CD14-positive monocyte (primary cell): ENCODE results near the gene CACNB1. TPM values are rescaled to one million over a fixed set of nuclear protein-coding genes. Genes with fewer than 3 reads are reported as not detected.

Experiments used
- DNase-seq, 3 donors: peaks; one replicate each; pipeline ENCODE4 v3.0.0-alpha.2; 2011 to 2022
- H2AFZ ChIP-seq: 2 replicates; pipeline ENCODE4 v1.6.0; 2012; ENCODE audit warnings: mild to moderate bottlenecking, low read depth, low read length, inconsistent platforms; ENCODE audit not compliant: insufficient read depth, poor library complexity, severe bottlenecking
- H3K27ac ChIP-seq, 2 donors: 1 replicate in 1 of 2; 2 replicates in 1 of 2; pipeline ENCODE4 v1.5.1; 2012 to 2013; ENCODE audit warnings: low read length in 2 of 2, control low read depth in 1 of 2, inconsistent platforms in 1 of 2, low read depth in 1 of 2, mild to moderate bottlenecking in 1 of 2
- H3K27me3 ChIP-seq, 2 donors: one replicate each; pipeline versions ENCODE4 v1.6.0 to v1.6.1; 2011 to 2013; ENCODE audit warnings: low read length in 2 of 2; ENCODE audit not compliant: control insufficient read depth in 2 of 2, insufficient read depth in 2 of 2
- H3K36me3 ChIP-seq, 2 donors: replicated peaks in 1 of 2; 1 replicate in 1 of 2; 2 replicates in 1 of 2; pipeline versions ENCODE4 v1.5.1 to v1.6.1; 2012 to 2013; ENCODE audit warnings: low read length in 2 of 2, control low read depth in 1 of 2, inconsistent platforms in 1 of 2, mild to moderate bottlenecking in 1 of 2; ENCODE audit not compliant: insufficient read depth in 2 of 2, control insufficient read depth in 1 of 2
- H3K4me1 ChIP-seq, 2 donors: 1 replicate in 1 of 2; 2 replicates in 1 of 2; pipeline versions ENCODE4 v1.5.1 to v1.6.1; 2012 to 2013; ENCODE audit warnings: low read length in 2 of 2, control low read depth in 1 of 2, inconsistent platforms in 1 of 2, mild to moderate bottlenecking in 1 of 2, moderate library complexity in 1 of 2; ENCODE audit not compliant: insufficient read depth in 2 of 2, control insufficient read depth in 1 of 2
- H3K4me2 ChIP-seq: replicated peaks from 2 replicates; pipeline ENCODE3; 2012; ENCODE audit warnings: low read length, moderate library complexity, mild to moderate bottlenecking; ENCODE audit not compliant: poor library complexity, severe bottlenecking; ENCODE audit errors: extremely low read depth
- H3K4me3 ChIP-seq, 3 experiments: fragments of 200-600 bp in 1 of 3; sonication (generic) in 1 of 3; replicated peaks in 1 of 3; 1 replicate in 2 of 3; 2 replicates in 1 of 3; pipeline ENCODE4 v1.5.1; 2011 to 2013; ENCODE audit warnings: low read length in 3 of 3, mild to moderate bottlenecking in 3 of 3, control low read depth in 2 of 3, low read depth in 2 of 3, inconsistent platforms in 1 of 3, moderate library complexity in 1 of 3
- H3K79me2 ChIP-seq: 2 replicates; pipeline ENCODE4 v1.6.0; 2012; ENCODE audit warnings: mild to moderate bottlenecking, control low read depth, inconsistent platforms, low read length, moderate library complexity; ENCODE audit not compliant: insufficient read depth
- H3K9ac ChIP-seq: 2 replicates; pipeline ENCODE4 v1.6.0; 2017; ENCODE audit warnings: low read length, mild to moderate bottlenecking; ENCODE audit not compliant: insufficient read depth, poor library complexity, severe bottlenecking
- H3K9me3 ChIP-seq, 2 donors: replicated peaks in 1 of 2; 1 replicate in 1 of 2; 2 replicates in 1 of 2; pipeline versions ENCODE4 v1.5.1 to v1.6.1; 2012 to 2013; ENCODE audit warnings: low read length in 2 of 2, control low read depth in 1 of 2; ENCODE audit not compliant: control insufficient read depth in 1 of 2, insufficient read depth in 1 of 2
- H4K20me1 ChIP-seq: 2 replicates; pipeline ENCODE4 v1.6.0; 2012; ENCODE audit warnings: mild to moderate bottlenecking, low read length, control low read depth, moderate library complexity; ENCODE audit not compliant: insufficient read depth
- H3K27ac Mint-ChIP-seq, 7 donors: one replicate each; pipeline ENCODE4 v1.8.0; 2020; ENCODE audit warnings: mild to moderate bottlenecking in 7 of 7, mixed read lengths in 7 of 7, moderate library complexity in 6 of 7, inconsistent platforms in 2 of 7
- H3K27me3 Mint-ChIP-seq, 3 donors: one replicate each; pipeline ENCODE4 v1.8.0; 2021 to 2022; ENCODE audit warnings: low read depth in 3 of 3, mild to moderate bottlenecking in 3 of 3, mixed read lengths in 3 of 3, moderate library complexity in 3 of 3, inconsistent platforms in 1 of 3
- H3K36me3 Mint-ChIP-seq, 2 donors: one replicate each; pipeline ENCODE4 v1.8.0; 2020; ENCODE audit warnings: mixed read lengths in 2 of 2, inconsistent platforms in 1 of 2, mild to moderate bottlenecking in 1 of 2
- H3K4me1 Mint-ChIP-seq: one replicate; pipeline ENCODE4 v1.8.0; 2020; ENCODE audit warnings: mild to moderate bottlenecking, mixed read lengths
- H3K4me3 Mint-ChIP-seq, 2 donors: one replicate each; pipeline ENCODE4 v1.8.0; 2020; ENCODE audit warnings: mild to moderate bottlenecking in 2 of 2, mixed read lengths in 2 of 2, moderate library complexity in 1 of 2
- H3K9me3 Mint-ChIP-seq, 7 donors: one replicate each; pipeline ENCODE4 v1.8.0; 2020 to 2022; ENCODE audit warnings: mixed read lengths in 7 of 7, mild to moderate bottlenecking in 6 of 7, moderate library complexity in 6 of 7, inconsistent platforms in 2 of 7
- CTCF ChIP-seq: fragments of 200-600 bp; IDR thresholded peaks from one replicate; pipeline ENCODE4 v1.8.0; 2022; ENCODE audit warnings: antibody characterized with exemption, mild to moderate bottlenecking
- WGBS: methylation state at CpG from one replicate; pipeline ENCODE4 v1.1.5; 2013; ENCODE audit warnings: missing lambda C conversion rate; ENCODE audit not compliant: insufficient coverage; 5-methylcytosine and 5-hydroxymethylcytosine counted together
- intact Hi-C, 2 donors: fragments of 100-400 bp; cut with micrococcal nuclease; formaldehyde crosslinking; loops; one replicate each; pipeline versions ENCODE4 v1.15.0 to v1.15.1; 2023
- polyA plus RNA-seq, 3 donors: library from polyadenylated mRNA; depleted of rRNA in 1 of 3; unstranded in 2 of 3; stranded (reverse) in 1 of 3; fragments of 300-500 nt in 2 of 3; fragments of >200 nt in 1 of 3; fragmentation: Illumina TruSeq in 2 of 3; gene quantifications; 1 replicate in 2 of 3; 2 replicates in 1 of 3; pipeline ENCODE4 v1.2.3, GENCODE V29; 2012 to 2021

The CACNB1 gene
- polyA plus RNA-seq, 3 donors = 0.13 to 22.1 (median 0.31) TPM

GRCh38 chr17:39213852-39214251 lies 16.4 kb upstream of the CACNB1 start:
- 87% methylated on average over 9 of the region's 9 CpGs for WGBS
- no peak overlapping the region for H3K27ac Mint-ChIP-seq
- peaks cover 0 to 30% of the 10 kb centered on the region in 2 donors for H3K27me3 ChIP-seq

GRCh38 chr17:39212841-39213480 lies 15.5 kb upstream of the CACNB1 start:
- WGBS = 86% methylated on average over 12 of the region's 16 CpGs
- H3K4me3 Mint-ChIP-seq = no peak overlapping the region
- H3K9me3 Mint-ChIP-seq = peaks cover 0 to 10% (median 0%) of the 10 kb centered on the region in 7 donors
- H3K27me3 Mint-ChIP-seq = peaks cover 24 to 55% (median 30%) of the 10 kb centered on the region in 3 donors
- Histone ChIP-seq H4K20me1 (no peaks in the 10 kb centered on the region), H3K4me2 (no peak overlapping the region), H2AFZ (no peak overlapping the region), H3K36me3 (no peaks in the 10 kb centered on the region), H3K4me3 (no peak overlapping the region), H3K4me1 (peaks cover 19 to 21% of the 10 kb centered on the region in 2 donors), H3K27ac (no peak overlapping the region), H3K79me2 (no peaks in the 10 kb centered on the region), H3K27me3 (peaks cover 0 to 21% of the 10 kb centered on the region in 2 donors), H3K9me3 (no peaks in the 10 kb centered on the region), H3K9ac (no peak overlapping the region)
- no peak for TF ChIP-seq CTCF
- DNase-seq = no peak
- intact Hi-C loops = no loop called here
- H3K27ac Mint-ChIP-seq = no peak overlapping the region
- H3K36me3 Mint-ChIP-seq = no peaks in the 10 kb centered on the region
- peaks cover 18% of the 10 kb centered on the region for H3K4me1 Mint-ChIP-seq

More at GRCh38 chr17:39213852-39214251, 16.4 kb upstream of the CACNB1 start:
- Histone ChIP-seq H3K9ac (no peak overlapping the region), H3K4me3 (no peak overlapping the region), H3K9me3 (no peaks in the 10 kb centered on the region), H3K4me2 (no peak overlapping the region), H3K4me1 (peaks cover 17 to 18% of the 10 kb centered on the region in 2 donors), H3K79me2 (no peaks in the 10 kb centered on the region), H2AFZ (no peak overlapping the region), H3K36me3 (no peaks in the 10 kb centered on the region), H3K27ac (no peak overlapping the region), H4K20me1 (no peaks in the 10 kb centered on the region)
- Mint-ChIP-seq H3K4me1 (peaks cover 19% of the 10 kb centered on the region), H3K36me3 (no peaks in the 10 kb centered on the region), H3K9me3 (peaks cover 0 to 10% (median 0%) of the 10 kb centered on the region in 7 donors), H3K27me3 (peaks cover 30 to 59% (median 38%) of the 10 kb centered on the region in 3 donors), H3K4me3 (no peak overlapping the region)
- intact Hi-C loops = no loop called here
- TF ChIP-seq CTCF = no peak
- peak in 1 of 3 donors; percentile 24 for DNase-seq
